ENCODE results near the gene CHMP6. TPM values are rescaled to one million over a fixed set of nuclear protein-coding genes. Genes with fewer than 3 reads are reported as not detected.
"Not testable (repeated sequence)": the region's sequence is repeated elsewhere in the genome, so short reads cannot be mapped to it uniquely, and the experiment has no call there.

Gene CHMP6
- total and polyA plus RNA-seq, 3 experiments from 2014 or later: 31.2 to 45.1 (median 32.7) TPM

- no peak for DNase-seq
- no peaks in the 10 kb centered on the region for H3K27me3 ChIP-seq (ENCODE audit: insufficient read depth, low read length, poor library complexity, severe bottlenecking)
- CTCF ChIA-PET: interaction anchor here (1.8 kb wide), 1 partner anchor 11 kb away, joined by 4 read pairs; no protein-coding TSS in a partner anchor
- H3K27ac ChIP-seq (ENCODE audit: low read depth, low read length): no peak overlapping the region
- H3K9me3 ChIP-seq (ENCODE audit: low read length): peaks cover 4% of the 10 kb centered on the region
- POLR2A ChIA-PET: no interaction called here
- H3K36me3 ChIP-seq (ENCODE audit: insufficient read depth, low read length): no peaks in the 10 kb centered on the region
- Mint-ChIP-seq H3K4me3 (no peak overlapping the region), H3K4me1 (peaks cover 14 to 21% (median 15%) of the 10 kb centered on the region in 3 donors), H3K27ac (no peak overlapping the region), H3K36me3 (peaks cover 1 to 15% (median 4%) of the 10 kb centered on the region in 3 donors), H3K27me3 (peaks cover 0 to 7% of the 10 kb centered on the region in 2 donors), H3K9me3 (peaks cover 3 to 18% (median 14%) of the 10 kb centered on the region in 5 donors)
- peaks cover 18% of the 10 kb centered on the region for H3K4me1 ChIP-seq (ENCODE audit: insufficient read depth, low read length)
- no peak overlapping the region for H3K4me3 ChIP-seq (ENCODE audit: low read length)
Measured at GRCh38 chr17:81013642-81014041, 22.0 kb downstream of the CHMP6 start.

GRCh38 chr17:81015136-81015535 lies 23.5 kb downstream of the CHMP6 start:
- H3K27me3 ChIP-seq (ENCODE audit: insufficient read depth, low read length, poor library complexity, severe bottlenecking): no peaks in the 10 kb centered on the region
- H3K9me3 ChIP-seq (ENCODE audit: low read length): peaks cover 4% of the 10 kb centered on the region
- H3K4me1 ChIP-seq (ENCODE audit: insufficient read depth, low read length): peaks cover 19% of the 10 kb centered on the region
- Mint-ChIP-seq H3K9me3 (peaks cover 3 to 18% (median 14%) of the 10 kb centered on the region in 5 donors), H3K27ac (peak overlapping the region in 2 of 8 donors; percentile 46 to 68), H3K4me3 (no peak overlapping the region), H3K36me3 (peaks cover 1 to 15% (median 4%) of the 10 kb centered on the region in 3 donors), H3K4me1 (peaks cover 18 to 35% (median 28%) of the 10 kb centered on the region in 3 donors), H3K27me3 (peaks cover 0 to 4% of the 10 kb centered on the region in 2 donors)
- H3K27ac ChIP-seq (ENCODE audit: low read depth, low read length): no peak overlapping the region
- no peak overlapping the region for H3K4me3 ChIP-seq (ENCODE audit: low read length)
- ChIA-PET POLR2A (no interaction called here), CTCF (interaction anchor here (1.4 kb wide), 1 partner anchor 26 kb away, joined by 3 read pairs; no protein-coding TSS in a partner anchor)
- DNase-seq: no peak
- no peaks in the 10 kb centered on the region for H3K36me3 ChIP-seq (ENCODE audit: insufficient read depth, low read length)

- peaks cover 0 to 8% (median 4%) of the 10 kb centered on the region in 3 donors for H3K36me3 Mint-ChIP-seq
- H3K27me3 Mint-ChIP-seq: no peaks in the 10 kb centered on the region
- ChIA-PET POLR2A (no interaction called here), CTCF (interaction anchor here (1.4 to 2.3 kb wide), 3 partner anchors 9 to 85 kb away, joined by 4 to 11 read pairs (median 6); no protein-coding TSS in a partner anchor)
- H3K4me3 Mint-ChIP-seq: peak overlapping the region in 2 of 7 donors; percentile 19 to 48
- Histone ChIP-seq H3K27ac (ENCODE audit: low read depth, low read length) (no peak overlapping the region), H3K36me3 (ENCODE audit: insufficient read depth, low read length) (no peaks in the 10 kb centered on the region), H3K4me1 (ENCODE audit: insufficient read depth, low read length) (peaks cover 19% of the 10 kb centered on the region), H3K27me3 (ENCODE audit: insufficient read depth, low read length, poor library complexity, severe bottlenecking) (no peaks in the 10 kb centered on the region), H3K4me3 (ENCODE audit: low read length) (no peak overlapping the region), H3K9me3 (ENCODE audit: low read length) (no peaks in the 10 kb centered on the region)
- DNase-seq: no peak
- H3K9me3 Mint-ChIP-seq: peaks cover 0 to 10% (median 6%) of the 10 kb centered on the region in 5 donors
- H3K27ac Mint-ChIP-seq: peak overlapping the region in 7 of 8 donors; percentile 24 to 88 (median 67)
- H3K4me1 Mint-ChIP-seq: peaks cover 18 to 35% (median 28%) of the 10 kb centered on the region in 3 donors
Measured at GRCh38 chr17:81016575-81016974, 24.9 kb downstream of the CHMP6 start.

GRCh38 chr17:81017330-81017729 lies 25.7 kb downstream of the CHMP6 start:
- Mint-ChIP-seq H3K4me1 (peaks cover 18 to 39% (median 28%) of the 10 kb centered on the region in 3 donors), H3K4me3 (peak overlapping the region in 1 of 7 donors; percentile 89), H3K27ac (peak overlapping the region in 6 of 8 donors; percentile 83 to 97 (median 94))
- H3K9me3 Mint-ChIP-seq; H3K9me3 ChIP-seq (ENCODE audit: low read length); H3K36me3 ChIP-seq (ENCODE audit: insufficient read depth, low read length); H3K27me3 ChIP-seq (ENCODE audit: insufficient read depth, low read length, poor library complexity, severe bottlenecking); H3K27me3 Mint-ChIP-seq; H3K4me3 ChIP-seq (ENCODE audit: low read length); POLR2A ChIA-PET; DNase-seq; H3K36me3 Mint-ChIP-seq: not testable (repeated sequence)
- H3K27ac ChIP-seq (ENCODE audit: low read depth, low read length): peak overlapping the region; percentile 80
- CTCF ChIA-PET: interaction anchor here (0.9 to 2.3 kb wide), 5 partner anchors 8 to 84 kb away, joined by 3 to 11 read pairs (median 5); partner anchors contain the start of gene CHMP6
- H3K4me1 ChIP-seq (ENCODE audit: insufficient read depth, low read length): peaks cover 19% of the 10 kb centered on the region

- peaks cover 0 to 10% (median 2%) of the 10 kb centered on the region in 5 donors for H3K9me3 Mint-ChIP-seq
- ChIA-PET POLR2A (interaction anchor here (0.5 kb wide), 1 partner anchor 162 kb away, joined by 3 read pairs; no protein-coding TSS in a partner anchor), CTCF (interaction anchor here (0.9 to 2.3 kb wide), 8 partner anchors 8 to 84 kb away, joined by 3 to 11 read pairs (median 4); partner anchors contain the start of gene CHMP6)
- peaks cover 0 to 3% (median 3%) of the 10 kb centered on the region in 3 donors for H3K36me3 Mint-ChIP-seq
- peak overlapping the region; percentile 67 to 97 (median 94) for H3K27ac Mint-ChIP-seq
- Histone ChIP-seq H3K27ac (ENCODE audit: low read depth, low read length) (peak overlapping the region; percentile 80), H3K36me3 (ENCODE audit: insufficient read depth, low read length) (no peaks in the 10 kb centered on the region), H3K9me3 (ENCODE audit: low read length) (no peaks in the 10 kb centered on the region), H3K4me1 (ENCODE audit: insufficient read depth, low read length) (peaks cover 19% of the 10 kb centered on the region), H3K27me3 (ENCODE audit: insufficient read depth, low read length, poor library complexity, severe bottlenecking) (no peaks in the 10 kb centered on the region), H3K4me3 (ENCODE audit: low read length) (peak overlapping the region; percentile 81)
- peaks cover 0 to 5% of the 10 kb centered on the region in 2 donors for H3K27me3 Mint-ChIP-seq
- peaks cover 18 to 41% (median 28%) of the 10 kb centered on the region in 3 donors for H3K4me1 Mint-ChIP-seq
- peak overlapping the region; percentile 76 to 90 (median 87) for H3K4me3 Mint-ChIP-seq
- DNase-seq: peak in 1 of 5 donors; percentile 58
Measured at GRCh38 chr17:81018044-81018802, 26.6 kb downstream of the CHMP6 start.

GRCh38 chr17:81019563-81020442 lies 28.2 kb downstream of the CHMP6 start:
- Mint-ChIP-seq H3K4me3 (peak overlapping the region in 4 of 7 donors; percentile 16 to 65 (median 28)), H3K36me3 (peaks cover 0 to 3% (median 0%) of the 10 kb centered on the region in 3 donors), H3K27ac (peak overlapping the region in 5 of 8 donors; percentile 40 to 88 (median 79)), H3K27me3 (peaks cover 0 to 5% of the 10 kb centered on the region in 2 donors), H3K4me1 (peaks cover 22 to 48% (median 32%) of the 10 kb centered on the region in 3 donors), H3K9me3 (peaks cover 0 to 10% (median 2%) of the 10 kb centered on the region in 5 donors)
- Histone ChIP-seq H3K9me3 (ENCODE audit: low read length) (no peaks in the 10 kb centered on the region), H3K36me3 (ENCODE audit: insufficient read depth, low read length) (no peaks in the 10 kb centered on the region), H3K27me3 (ENCODE audit: insufficient read depth, low read length, poor library complexity, severe bottlenecking) (no peaks in the 10 kb centered on the region), H3K27ac (ENCODE audit: low read depth, low read length) (peak overlapping the region; percentile 80), H3K4me1 (ENCODE audit: insufficient read depth, low read length) (peaks cover 24% of the 10 kb centered on the region), H3K4me3 (ENCODE audit: low read length) (peak overlapping the region; percentile 19)
- CTCF ChIA-PET: interaction anchor here (0.7 to 5.1 kb wide), 8 partner anchors 17 to 727 kb away, joined by 3 to 42 read pairs (median 4); no protein-coding TSS in a partner anchor
- POLR2A ChIA-PET: interaction anchor here (0.7 kb wide), 1 partner anchor 219 kb away, joined by 4 read pairs; the partner anchor contains the start of gene TEPSIN
- peak in 1 of 5 donors; percentile 42 for DNase-seq

- no peak for DNase-seq
- CTCF ChIA-PET: interaction anchor here (0.7 to 5.1 kb wide), 6 partner anchors 16 to 727 kb away, joined by 3 to 42 read pairs (median 4); no protein-coding TSS in a partner anchor
- H3K36me3 Mint-ChIP-seq: peaks cover 0 to 3% (median 0%) of the 10 kb centered on the region in 3 donors
- H3K4me3 ChIP-seq (ENCODE audit: low read length): no peak overlapping the region
- no peak overlapping the region for H3K4me3 Mint-ChIP-seq
- peaks cover 24% of the 10 kb centered on the region for H3K4me1 ChIP-seq (ENCODE audit: insufficient read depth, low read length)
- H3K36me3 ChIP-seq (ENCODE audit: insufficient read depth, low read length): no peaks in the 10 kb centered on the region
- peaks cover 0 to 5% of the 10 kb centered on the region in 2 donors for H3K27me3 Mint-ChIP-seq
- no peaks in the 10 kb centered on the region for H3K27me3 ChIP-seq (ENCODE audit: insufficient read depth, low read length, poor library complexity, severe bottlenecking)
- no peak overlapping the region for H3K27ac Mint-ChIP-seq
- peaks cover 0 to 10% (median 2%) of the 10 kb centered on the region in 5 donors for H3K9me3 Mint-ChIP-seq
- POLR2A ChIA-PET: no interaction called here
- H3K4me1 Mint-ChIP-seq: peaks cover 22 to 48% (median 32%) of the 10 kb centered on the region in 3 donors
- no peaks in the 10 kb centered on the region for H3K9me3 ChIP-seq (ENCODE audit: low read length)
- H3K27ac ChIP-seq (ENCODE audit: low read depth, low read length): peak overlapping the region; percentile 31
Measured at GRCh38 chr17:81020443-81020766, 28.8 kb downstream of the CHMP6 start.

Data from CD8-positive, alpha-beta memory T cell (primary cell).